HG03571 (cell line): Measurements from ENCODE around the gene KCND1.

ENCODE experiments used
- ATAC-seq: cut with Tn5 transposase; IDR thresholded peaks from one replicate; pipeline ENCODE4 v1.9.1; 2021; ENCODE audit not compliant: unreplicated experiment

The KCND1 gene

GRCh38 chrX:48939524-48940228 lies 32.0 kb downstream of the KCND1 start:
- ATAC-seq = no peak

GRCh38 chrX:48938721-48939425 lies 32.8 kb downstream of the KCND1 start:
- ATAC-seq = no peak

- peak; percentile 69 for ATAC-seq
Observed at GRCh38 chrX:48937054-48937907, 34.4 kb downstream of the KCND1 start.

DNA sequence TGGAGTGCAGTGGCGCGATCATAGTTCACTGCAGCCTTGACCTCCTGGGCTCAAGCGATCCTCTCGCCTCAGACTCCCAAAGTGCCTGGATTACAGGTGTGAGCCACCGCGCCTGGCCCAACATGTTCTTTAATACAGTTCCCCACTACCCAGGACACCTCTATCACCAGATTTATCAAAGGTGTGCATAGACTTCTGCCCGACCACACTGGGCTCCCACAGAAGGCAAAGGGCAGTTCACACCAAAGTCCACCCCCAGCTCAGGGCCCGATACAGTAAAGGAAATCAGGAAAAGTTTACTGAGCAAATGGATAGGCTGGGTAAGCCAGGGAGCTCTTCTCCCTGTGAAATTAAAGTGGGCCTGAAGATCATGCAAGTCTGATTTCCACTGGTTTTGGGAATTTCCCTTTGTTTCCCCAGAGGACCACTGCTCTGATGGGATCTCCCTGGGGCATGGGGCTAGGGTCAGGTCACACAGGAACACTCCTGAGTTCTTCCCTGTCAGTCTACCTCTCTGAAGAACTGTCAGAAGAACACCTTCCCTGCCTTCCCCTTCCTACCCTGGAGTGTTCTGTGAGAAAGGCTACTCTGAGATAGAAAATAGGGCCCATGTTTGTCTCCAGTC lies 35.1 kb downstream of the KCND1 start:
- peak; percentile 3 for ATAC-seq

DNA sequence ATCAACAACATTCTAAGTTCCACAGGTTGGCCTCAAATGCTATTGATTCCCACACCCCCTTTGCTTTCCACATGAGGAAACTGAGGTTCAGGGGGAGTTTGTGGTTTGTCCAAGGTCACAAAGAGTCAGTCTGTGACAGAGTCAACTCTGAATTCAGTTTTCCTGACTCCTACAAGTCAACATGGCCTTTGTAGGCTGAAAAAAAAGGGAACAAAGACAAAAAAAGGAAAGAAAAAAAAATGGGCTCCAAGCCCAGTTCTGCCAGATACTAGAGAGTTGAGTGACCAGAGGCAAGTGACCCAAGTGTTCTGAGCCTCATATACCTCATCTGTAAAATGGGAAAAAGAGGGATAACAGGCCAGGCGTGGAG lies 36.4 kb downstream of the KCND1 start:
- ATAC-seq = no peak

DNA sequence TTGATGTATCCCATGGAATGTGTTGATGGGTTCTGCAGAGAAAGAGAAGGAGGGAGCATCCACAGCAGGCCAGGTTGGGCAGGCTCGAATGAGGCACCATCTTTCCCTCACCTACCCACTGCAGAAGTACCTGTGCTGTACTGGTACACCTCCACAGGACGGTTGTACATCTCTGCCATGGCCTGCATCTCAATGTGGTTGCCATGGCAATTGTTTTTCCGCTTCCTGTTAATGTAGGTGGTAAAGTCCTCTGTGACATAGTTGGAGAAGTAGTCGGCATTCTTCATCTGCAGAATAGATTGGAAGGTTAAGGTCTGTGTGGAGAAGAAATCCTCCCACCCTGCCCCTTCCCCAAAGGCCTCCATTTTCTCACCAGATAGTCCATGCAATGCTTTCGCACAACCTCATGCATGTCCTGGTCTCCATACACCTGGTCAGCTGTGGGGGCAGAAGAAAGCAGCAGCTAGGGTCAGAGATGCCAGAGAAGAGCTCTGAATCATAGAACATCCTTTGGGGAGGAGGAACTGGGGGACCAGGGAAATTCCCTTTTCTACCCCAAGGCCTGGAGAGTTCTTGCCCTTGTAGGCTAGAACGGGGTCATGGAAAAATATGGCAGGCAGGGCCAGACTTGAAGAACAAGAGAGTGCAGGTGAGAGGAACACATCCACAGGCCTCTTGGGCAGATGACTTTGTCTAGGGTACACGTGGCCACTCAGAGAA lies 36.9 kb downstream of the KCND1 start:
- ATAC-seq = no peak

DNA sequence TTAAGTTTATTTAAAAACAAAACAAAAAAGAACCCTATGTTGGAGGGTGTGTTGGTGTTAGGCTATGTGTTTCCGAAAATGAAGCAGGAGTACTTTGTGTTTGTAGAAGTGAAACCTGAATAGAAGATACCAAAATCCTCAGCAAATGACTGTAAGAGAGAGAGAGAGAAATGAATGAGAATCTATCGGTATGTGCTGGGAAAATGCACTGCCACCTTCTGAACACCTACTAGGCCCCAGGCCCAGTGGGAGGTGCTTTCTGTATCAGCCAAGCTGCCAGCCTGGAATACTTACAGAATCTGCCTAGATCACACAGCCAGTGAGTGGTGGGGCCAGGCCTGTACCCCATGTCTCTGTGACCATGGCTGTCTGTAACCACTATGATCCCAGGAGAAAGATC lies 37.9 kb downstream of the KCND1 start:
- no peak for ATAC-seq

DNA sequence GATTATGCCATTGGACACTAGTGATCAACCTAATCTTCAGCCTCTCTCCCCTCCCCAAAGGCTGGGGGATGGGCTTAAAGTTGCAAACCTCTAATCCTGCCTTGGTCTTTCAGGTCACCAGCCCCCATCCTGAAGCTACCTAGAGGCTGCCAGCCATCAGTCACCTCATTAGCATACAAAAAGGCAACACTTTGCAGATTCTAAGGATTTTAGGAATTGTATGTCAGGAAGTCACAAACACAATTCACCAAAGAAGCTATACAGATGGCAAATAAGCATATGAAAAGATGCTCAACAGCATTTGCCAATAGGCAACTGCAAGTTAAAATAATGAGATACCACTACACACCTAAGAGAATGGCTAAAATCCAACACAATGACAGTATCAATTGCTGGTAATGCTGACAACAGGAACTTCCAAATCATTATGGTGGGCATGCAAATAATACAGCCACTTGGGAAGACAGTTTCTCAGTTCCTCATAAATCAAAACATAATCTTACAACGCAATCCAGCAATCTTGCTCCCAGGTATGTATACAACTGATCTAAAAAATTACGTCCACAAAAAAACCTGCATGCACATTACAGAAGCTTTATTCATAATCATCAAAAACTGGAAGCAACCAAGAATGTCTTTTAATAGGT lies 43.8 kb downstream of the KCND1 start:
- no peak for ATAC-seq

- no peak for ATAC-seq
Observed at GRCh38 chrX:48927123-48927522, 44.5 kb downstream of the KCND1 start.

DNA sequence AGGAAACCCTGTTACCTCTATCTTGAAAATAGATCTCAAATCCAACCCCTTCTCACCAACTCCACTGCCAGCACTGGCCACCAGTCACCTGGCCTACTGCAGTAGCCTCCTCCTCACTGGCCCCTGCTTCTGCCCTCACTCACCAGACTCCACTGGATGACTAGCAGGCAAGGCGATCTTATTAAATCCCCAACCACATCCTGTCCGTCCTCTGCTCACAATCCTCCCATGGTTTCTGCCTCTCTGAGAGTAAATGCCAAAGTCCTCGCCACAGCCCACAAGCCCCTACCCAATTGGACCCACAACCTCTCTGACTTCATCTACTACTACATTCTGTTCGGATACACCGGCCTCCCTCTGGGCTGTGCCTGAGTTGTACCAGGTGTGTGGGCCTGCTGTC lies 47.4 kb downstream of the KCND1 start:
- ATAC-seq = no peak

- ATAC-seq = no peak
Observed at GRCh38 chrX:48923771-48924170, 47.9 kb downstream of the KCND1 start.

- ATAC-seq = no peak
Observed at GRCh38 chrX:48920718-48921104, 50.9 kb downstream of the KCND1 start.

DNA sequence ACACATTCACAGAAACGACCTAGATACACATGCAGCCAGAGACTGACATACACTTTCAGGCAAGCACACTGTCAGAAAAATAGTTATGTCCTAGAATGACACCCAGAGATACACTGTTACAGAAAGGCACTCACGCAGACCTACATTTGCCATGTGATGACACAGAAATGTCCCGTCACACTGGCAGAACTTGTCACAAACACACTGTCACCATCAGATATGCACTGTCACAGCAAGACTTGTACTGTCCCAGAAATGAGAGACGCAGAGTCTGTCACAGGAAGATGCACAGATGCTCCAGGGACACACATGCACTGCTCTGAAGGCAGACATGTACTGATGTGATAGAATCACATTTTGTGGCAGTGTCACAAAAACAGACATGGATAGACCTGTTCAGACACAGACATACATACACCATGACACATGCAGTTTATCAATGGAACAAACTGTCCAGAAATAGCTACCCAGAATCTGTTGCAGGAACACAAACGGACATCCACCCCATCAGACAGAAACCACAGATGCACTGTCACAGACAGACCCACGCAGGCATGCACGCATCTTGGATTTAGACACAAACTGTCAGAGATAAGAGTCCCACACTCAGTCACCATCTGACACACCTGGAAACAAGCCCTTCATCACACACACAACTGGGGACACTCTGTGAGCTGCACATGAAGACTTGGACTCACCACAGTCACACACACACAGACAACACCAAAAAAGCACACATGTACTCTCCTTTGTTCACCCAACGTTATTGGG lies 51.5 kb downstream of the KCND1 start:
- ATAC-seq = no peak

GRCh38 chrX:48919360-48919841 lies 52.2 kb downstream of the KCND1 start:
- ATAC-seq = peak; percentile 3

DNA sequence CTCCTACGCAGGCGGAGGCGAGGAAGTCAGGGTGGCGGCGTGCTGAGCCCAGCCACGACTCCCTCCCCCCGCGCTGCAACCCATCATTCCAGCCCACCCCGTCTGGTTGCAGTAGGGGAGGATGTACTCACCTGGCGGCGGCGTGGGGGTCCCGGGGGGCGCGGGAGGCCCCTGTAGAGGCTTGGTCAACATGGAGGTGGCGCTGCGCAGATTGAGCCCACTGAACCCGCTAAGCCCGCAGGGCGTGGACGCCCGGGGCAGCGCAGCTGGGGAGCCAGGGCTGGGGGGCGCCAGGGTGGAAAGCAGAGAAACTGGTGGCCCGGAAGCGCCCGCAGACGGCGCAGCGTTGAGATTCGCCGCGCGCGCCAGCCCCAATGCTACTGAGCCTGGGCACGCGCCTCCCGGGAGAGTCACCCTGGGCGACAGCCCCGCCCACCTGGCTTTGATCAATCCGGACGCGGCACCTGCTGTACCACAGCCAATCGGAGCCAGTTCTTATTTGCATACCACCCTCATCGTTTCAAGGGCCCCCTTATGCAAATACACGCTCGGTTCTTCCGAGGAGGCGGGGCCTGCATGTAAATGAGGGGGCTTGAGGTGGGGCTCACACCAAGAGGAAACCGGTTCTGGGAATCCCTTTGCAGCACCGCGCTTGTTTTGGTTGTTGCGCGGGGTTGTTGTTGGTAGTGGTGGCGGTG lies 52.9 kb downstream of the KCND1 start, which contains the start of gene PIM2:
PIM2 (minus strand) TSS at position 382 of the 698 bp plus-strand sequence; CDS start at position 192, 190 bp downstream.
- peak; percentile 73 for ATAC-seq

DNA sequence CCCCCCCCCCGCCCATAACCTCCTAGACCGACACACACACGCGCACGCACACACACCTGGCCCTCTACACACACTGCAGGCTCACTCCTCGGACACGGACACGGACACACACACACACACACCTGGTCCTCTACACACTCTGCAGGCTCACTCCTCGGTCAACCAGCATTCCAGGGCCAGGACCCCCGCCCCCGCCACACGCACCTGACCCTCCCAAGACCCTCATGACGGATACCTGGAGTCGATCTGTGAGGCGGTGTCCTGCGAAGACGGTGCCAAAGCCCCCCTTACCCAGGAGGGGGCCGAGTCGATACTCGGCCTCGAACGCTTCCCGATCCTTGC lies 53.4 kb downstream of the KCND1 start:
- no peak for ATAC-seq

DNA sequence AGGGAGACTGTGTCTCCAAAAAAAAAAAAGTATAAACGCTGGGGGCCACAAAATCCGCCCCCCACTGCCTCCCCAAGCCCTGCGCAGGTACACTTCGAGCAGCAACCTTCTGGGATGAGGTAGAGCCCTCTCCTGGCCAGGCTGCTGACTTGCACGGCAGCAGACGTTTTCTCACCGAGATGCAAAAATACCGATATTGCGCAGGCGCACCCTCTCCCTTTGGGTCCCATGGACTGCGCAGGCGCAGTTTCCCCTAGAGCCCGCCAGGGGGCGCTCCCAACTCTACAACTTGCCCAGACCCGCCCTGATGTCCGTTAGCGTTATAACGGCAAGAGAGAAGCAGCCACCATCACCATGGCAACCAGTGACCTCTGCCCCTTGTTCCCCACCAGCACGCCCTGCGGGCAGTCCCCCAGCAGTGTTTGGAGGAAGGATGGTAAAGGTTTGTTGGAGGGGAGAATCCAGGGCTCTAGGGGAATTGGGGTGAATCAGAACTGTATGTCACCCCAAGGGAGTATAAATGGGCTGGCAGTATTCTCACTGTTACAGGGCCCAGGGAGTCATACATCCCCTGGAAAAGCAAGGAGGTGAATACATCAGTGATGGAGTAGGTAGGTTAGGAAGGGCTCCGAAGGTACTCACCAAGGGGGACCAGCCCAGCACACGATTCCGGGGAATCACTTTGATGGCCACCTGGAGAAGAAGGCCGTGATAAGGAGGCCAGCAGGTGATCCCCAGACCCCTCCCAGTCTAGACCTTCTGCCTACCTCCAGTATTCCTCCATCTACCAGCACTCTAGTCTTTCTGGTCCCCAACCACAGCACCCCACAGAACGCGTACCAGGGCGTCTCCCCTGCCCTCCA lies 54.3 kb downstream of the KCND1 start:
- ATAC-seq = peak; percentile 35
